CD1c-positive myeloid dendritic cell (primary cell): Measurements from ENCODE around the gene TCAF2.
"Not testable (repeated sequence)": the region's sequence is repeated elsewhere in the genome, so short reads cannot be mapped to it uniquely, and the experiment has no call there.

Source experiments
- DNase-seq: peaks from one replicate; pipeline ENCODE4 v3.0.0-alpha.2; 2016; ENCODE audit errors: extremely low spot score

Gene TCAF2

GRCh38 chr7:143620646-143621045 lies at the start of gene TCAF2:
TSS of gene TCAF2 (plus strand) at chr7:143620974.
- DNase-seq = not testable (repeated sequence)

GRCh38 chr7:143571501-143571900 lies 49.3 kb upstream of the TCAF2 start, which contains the start of gene CTAGE15:
TSS of gene CTAGE15 (plus strand) at chr7:143571801. CDS start at chr7:143571818, 17 bp downstream.
- DNase-seq = not testable (repeated sequence)

- not testable (repeated sequence) for DNase-seq
Observed at GRCh38 chr7:143588183-143588582, 32.6 kb upstream of the TCAF2 start.

GRCh38 chr7:143589897-143590296 lies 30.9 kb upstream of the TCAF2 start:
- not testable (repeated sequence) for DNase-seq

- not testable (repeated sequence) for DNase-seq
Observed at GRCh38 chr7:143598086-143598485, 22.7 kb upstream of the TCAF2 start.

- not testable (repeated sequence) for DNase-seq
Observed at GRCh38 chr7:143603549-143603948, 17.2 kb upstream of the TCAF2 start.

GRCh38 chr7:143606088-143606487 lies 14.7 kb upstream of the TCAF2 start:
- DNase-seq = not testable (repeated sequence)

- DNase-seq = not testable (repeated sequence)
Observed at GRCh38 chr7:143615545-143615944, 5.2 kb upstream of the TCAF2 start.

- DNase-seq = not testable (repeated sequence)
Observed at GRCh38 chr7:143617204-143617603, 3.6 kb upstream of the TCAF2 start.

- DNase-seq = not testable (repeated sequence)
Observed at GRCh38 chr7:143620058-143620457, 716 bp upstream of the TCAF2 start.

- not testable (repeated sequence) for DNase-seq
Observed at GRCh38 chr7:143621175-143621574, 401 bp downstream of the TCAF2 start.

- not testable (repeated sequence) for DNase-seq
Observed at GRCh38 chr7:143622130-143622529, 1.4 kb downstream of the TCAF2 start.

GRCh38 chr7:143630653-143631052 lies 9.9 kb downstream of the TCAF2 start:
- not testable (repeated sequence) for DNase-seq

GRCh38 chr7:143632506-143632905 lies 11.7 kb downstream of the TCAF2 start:
- DNase-seq = not testable (repeated sequence)

- not testable (repeated sequence) for DNase-seq
Observed at GRCh38 chr7:143633013-143633618, 12.3 kb downstream of the TCAF2 start.

GRCh38 chr7:143635364-143636240 lies 14.8 kb downstream of the TCAF2 start:
- not testable (repeated sequence) for DNase-seq

- DNase-seq = not testable (repeated sequence)
Observed at GRCh38 chr7:143639372-143639771, 18.6 kb downstream of the TCAF2 start.

- not testable (repeated sequence) for DNase-seq
Observed at GRCh38 chr7:143640528-143641189, 19.9 kb downstream of the TCAF2 start.

GRCh38 chr7:143646598-143646997 lies 25.8 kb downstream of the TCAF2 start:
- not testable (repeated sequence) for DNase-seq

- not testable (repeated sequence) for DNase-seq
Observed at GRCh38 chr7:143649902-143650301, 29.1 kb downstream of the TCAF2 start.

GRCh38 chr7:143650447-143650846 lies 29.7 kb downstream of the TCAF2 start:
- DNase-seq = not testable (repeated sequence)
